IMR-90 (cell line): ENCODE data around the gene ZC3H14. TPM values are rescaled to one million over a fixed set of nuclear protein-coding genes. Genes with fewer than 3 reads are reported as not detected.

Experiments
- ATAC-seq: fragments of 200-7000 bp; cut with Tn5 transposase; 2 replicates; pipeline ENCODE4 v1.9.1; 2020; ENCODE audit warnings: low read depth, mild to moderate bottlenecking, moderate library complexity
- BruUV-seq: library from RNA; stranded (reverse); fragments of 400-500 nt; replicated peaks from 2 replicates; lab custom pipeline; 2021; lab: Mats Ljungman, UMichigan
- CTCF ChIA-PET: fragments of 300-600 bp; formaldehyde crosslinking; extraction: SDS; loops from one replicate; lab custom pipeline; 2021; ENCODE audit warnings: antibody characterized with exemption; lab: Yijun Ruan, JAX
- POLR2A ChIA-PET: fragments of 300-600 bp; sonication (Branson Sonifier 250); formaldehyde crosslinking; loops from one replicate; lab custom pipeline; 2022; ENCODE audit warnings: antibody characterized with exemption; ENCODE audit not compliant: unreplicated experiment; lab: Charles Lee
- DNase-seq: peaks from one replicate; pipeline ENCODE4 v3.0.0; 2013
- H2AFZ ChIP-seq: replicated peaks from 2 replicates; pipeline ENCODE3; 2013; ENCODE audit warnings: low read length, mild to moderate bottlenecking; ENCODE audit not compliant: poor library complexity
- H2AK5ac ChIP-seq: 2 replicates; pipeline ENCODE4 v1.6.1; 2013; ENCODE audit warnings: low read depth, low read length, inconsistent platforms
- H2AK9ac ChIP-seq: replicated peaks from 2 replicates; pipeline ENCODE3; 2013; ENCODE audit warnings: mild to moderate bottlenecking, low read depth, low read length, moderate library complexity; ENCODE audit not compliant: poor library complexity
- H2BK120ac ChIP-seq: 2 replicates; pipeline ENCODE4 v1.6.1; 2013; ENCODE audit warnings: low read depth, low read length, inconsistent platforms
- H2BK15ac ChIP-seq: 3 replicates; pipeline ENCODE4 v1.6.1; 2013; ENCODE audit warnings: low read depth, low read length, inconsistent platforms
- H2BK20ac ChIP-seq: 2 replicates; pipeline ENCODE4 v1.6.1; 2013; ENCODE audit warnings: low read depth, mild to moderate bottlenecking, inconsistent platforms, low read length, moderate library complexity
- H2BK5ac ChIP-seq: 2 replicates; pipeline ENCODE4 v1.6.1; 2013; ENCODE audit warnings: mild to moderate bottlenecking, low read depth, low read length, inconsistent platforms; ENCODE audit not compliant: poor library complexity, severe bottlenecking
- H3K14ac ChIP-seq: replicated peaks from 2 replicates; pipeline ENCODE4 v1.6.1; 2013; ENCODE audit warnings: low read depth, low read length, inconsistent platforms
- H3K18ac ChIP-seq: 2 replicates; pipeline ENCODE4 v1.6.1; 2013; ENCODE audit warnings: low read depth, low read length, control low read depth
- H3K23ac ChIP-seq: 2 replicates; pipeline ENCODE4 v1.6.1; 2013; ENCODE audit warnings: low read depth, low read length, inconsistent platforms
- H3K27ac ChIP-seq: 2 replicates; pipeline ENCODE4 v1.5.1; 2013; ENCODE audit warnings: mild to moderate bottlenecking, control low read depth, low read length; ENCODE audit not compliant: insufficient read depth
- H3K27me3 ChIP-seq: 2 replicates; pipeline ENCODE4 v1.6.1; 2013; ENCODE audit warnings: low read length; ENCODE audit not compliant: control insufficient read depth, insufficient read depth
- H3K36me3 ChIP-seq: 2 replicates; pipeline ENCODE4 v1.6.1; 2013; ENCODE audit warnings: low read length, mixed read lengths; ENCODE audit not compliant: control insufficient read depth, insufficient read depth
- H3K4ac ChIP-seq: 2 replicates; pipeline ENCODE4 v1.6.1; 2013; ENCODE audit warnings: low read depth, low read length, inconsistent platforms
- H3K4me1 ChIP-seq: 2 replicates; pipeline ENCODE4 v1.6.1; 2013; ENCODE audit warnings: low read length, mixed read lengths; ENCODE audit not compliant: control insufficient read depth, insufficient read depth
- H3K4me2 ChIP-seq: 2 replicates; pipeline ENCODE4 v1.6.1; 2013; ENCODE audit warnings: low read depth, mild to moderate bottlenecking, control low read depth, low read length, moderate library complexity
- H3K4me3 ChIP-seq: 2 replicates; pipeline ENCODE4 v1.5.1; 2013; ENCODE audit warnings: low read depth, mild to moderate bottlenecking, control low read depth, low read length, moderate library complexity; ENCODE audit not compliant: insufficient read depth
- H3K56ac ChIP-seq: 2 replicates; pipeline ENCODE4 v1.6.1; 2013; ENCODE audit warnings: low read length, inconsistent platforms; ENCODE audit not compliant: insufficient read depth; ENCODE audit errors: extremely low read depth
- H3K79me1 ChIP-seq, 2 experiments: 2 replicates each; pipeline ENCODE4 v1.6.1; 2013; ENCODE audit warnings: low read length in 2 of 2, inconsistent platforms in 1 of 2, low read depth in 1 of 2
- H3K9ac ChIP-seq: 2 replicates; pipeline ENCODE4 v1.6.1; 2013; ENCODE audit warnings: low read depth, low read length, control low read depth
- H3K9me1 ChIP-seq: 2 replicates; pipeline ENCODE4 v1.6.1; 2013; ENCODE audit warnings: low read length, inconsistent platforms; ENCODE audit not compliant: insufficient read depth
- H3K9me3 ChIP-seq: 2 replicates; pipeline ENCODE4 v1.6.1; 2013; ENCODE audit warnings: low read length; ENCODE audit not compliant: control insufficient read depth, insufficient read depth
- H4K20me1 ChIP-seq: 2 replicates; pipeline ENCODE4 v1.6.1; 2013; ENCODE audit warnings: low read length, inconsistent platforms; ENCODE audit not compliant: insufficient read depth
- H4K5ac ChIP-seq: 2 replicates; pipeline ENCODE4 v1.6.1; 2013; ENCODE audit warnings: mild to moderate bottlenecking, low read depth, low read length, control low read depth
- H4K8ac ChIP-seq, 2 experiments: 2 replicates each; pipeline ENCODE4 v1.6.1; 2013; ENCODE audit warnings: low read depth in 2 of 2, low read length in 2 of 2, control low read depth in 1 of 2, inconsistent platforms in 1 of 2
- H4K91ac ChIP-seq: 2 replicates; pipeline ENCODE4 v1.6.1; 2013; ENCODE audit warnings: low read depth, low read length, inconsistent platforms; ENCODE audit not compliant: insufficient read depth
- CEBPB ChIP-seq: IDR thresholded peaks from 2 replicates; pipeline ENCODE4 v1.6.1; 2012; ENCODE audit warnings: low read depth, low read length, improper control_type of control experiment
- CHD1 ChIP-seq: IDR thresholded peaks from 2 replicates; pipeline ENCODE4 v1.6.1; 2012; ENCODE audit warnings: low read depth, low read length, improper control_type of control experiment
- ELK1 ChIP-seq: fragments of 150-350 bp; IDR thresholded peaks from 2 replicates; pipeline ENCODE4 v1.6.1; 2016; ENCODE audit warnings: low read depth, mild to moderate bottlenecking, low read length, moderate library complexity, borderline replicate concordance
- MAFK ChIP-seq: IDR thresholded peaks from 2 replicates; pipeline ENCODE4 v1.6.1; 2012; ENCODE audit warnings: low read depth, low read length, improper control_type of control experiment
- MXI1 ChIP-seq: IDR thresholded peaks from 2 replicates; pipeline ENCODE4 v1.6.1; 2012; ENCODE audit warnings: low read depth, mild to moderate bottlenecking, low read length, moderate library complexity, borderline replicate concordance
- NFE2L2 ChIP-seq: fragments of 150-350 bp; IDR thresholded peaks from 2 replicates; pipeline ENCODE4 v1.6.1; 2016; ENCODE audit warnings: low read depth, mild to moderate bottlenecking, low read length
- POLR2A ChIP-seq: IDR thresholded peaks from 2 replicates; pipeline ENCODE4 v1.6.1; 2012; ENCODE audit warnings: mild to moderate bottlenecking, low read depth, low read length
- RAD21 ChIP-seq: IDR thresholded peaks from 2 replicates; pipeline ENCODE4 v1.6.1; 2012; ENCODE audit warnings: low read length, improper control_type of control experiment
- RFX5 ChIP-seq: IDR thresholded peaks from 2 replicates; pipeline ENCODE4 v1.8.0; 2012; ENCODE audit warnings: low read depth, mild to moderate bottlenecking, low read length, moderate library complexity
- WGBS, 2 experiments: methylation state at CpG; one replicate each; pipeline versions ENCODE4 v1.1.5 to v1.1.7; 2013; ENCODE audit warnings: missing lambda C conversion rate in 2 of 2; ENCODE audit not compliant: insufficient read length in 1 of 2; ENCODE audit errors: extremely low coverage in 2 of 2; 5-methylcytosine and 5-hydroxymethylcytosine counted together
- dilution Hi-C: fragments of 300-500 bp; cut with HindIII; formaldehyde crosslinking; loops from one replicate; pipeline ENCODE4 v1.14.3; 2018; ENCODE audit warnings: low sequenced_read_pairs; ENCODE audit not compliant: unreplicated experiment
- in situ Hi-C: fragments of 300-500 bp; cut with MboI; formaldehyde crosslinking; loops from 3 replicates; pipeline ENCODE4 v1.14.3; 2019; ENCODE audit warnings: low sequenced_read_pairs, inconsistent platforms, mixed read lengths
- intact Hi-C: fragments of 100-400 bp; cut with micrococcal nuclease; formaldehyde crosslinking; loops from 2 replicates; pipeline ENCODE4 v1.10.0; 2022
- polyA plus RNA-seq, 3 experiments: library from polyadenylated mRNA; depleted of rRNA; stranded (reverse); fragments of >200 nt; gene quantifications; 2 replicates each; pipeline ENCODE4 v1.2.3, GENCODE V29; 2012; ENCODE audit warnings: low replicate concordance in 1 of 3
- total RNA-seq: library from RNA; depleted of rRNA; stranded (reverse); fragments of >200 nt; gene quantifications from 2 replicates; pipeline ENCODE4 v1.2.3, GENCODE V29; 2012

ZC3H14 gene
- total and polyA plus RNA-seq, 2 of the 4 experiments (the other 2 are of a cell fraction): 72.5 to 111 TPM

DNA sequence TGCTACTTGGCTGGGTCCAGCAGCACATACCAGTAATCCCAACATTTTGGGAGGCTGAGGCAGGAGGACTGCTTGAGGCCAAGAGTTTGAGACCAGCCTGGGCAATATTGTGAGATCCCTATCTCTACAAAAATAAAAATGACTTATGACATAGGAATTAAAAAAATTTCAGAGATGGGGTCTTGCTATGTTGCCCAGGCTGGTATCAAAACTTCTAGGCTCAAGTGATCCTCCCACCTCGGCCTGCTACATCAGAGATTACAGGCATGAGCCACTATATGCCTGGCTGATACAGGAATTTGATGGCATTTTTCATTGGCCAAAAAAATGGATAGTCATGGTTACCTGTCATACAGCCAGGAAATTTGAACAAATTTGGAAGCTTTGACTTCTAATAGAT is 54.6 kb downstream of the ZC3H14 start:
- dilution Hi-C loops: no loop called here
- no peaks in the 10 kb centered on the region for H3K9me3 ChIP-seq
- no peak overlapping the region for H3K56ac ChIP-seq

More for the DNA sequence above, 54.6 kb downstream of the ZC3H14 start:
- WGBS, 2 experiments: no CpG with 5 or more reads among the region's 1 CpG
- Histone ChIP-seq H2AK9ac (no peak overlapping the region), H3K23ac (no peak overlapping the region), H3K4me2 (no peak overlapping the region), H2BK15ac (no peak overlapping the region), H3K18ac (no peak overlapping the region), H3K14ac (no peak overlapping the region), H3K4me3 (no peak overlapping the region), H4K20me1 (peaks cover 10% of the 10 kb centered on the region; the same call in 1 of the 2 replicates), H2BK120ac (no peak overlapping the region), H3K27me3 (no peaks in the 10 kb centered on the region), H2AK5ac (no peak overlapping the region), H2BK20ac (no peak overlapping the region), H3K4me1 (peaks cover 8% of the 10 kb centered on the region), H3K27ac (no peak overlapping the region), H2BK5ac (no peak overlapping the region), H4K8ac (no peak overlapping the region), H4K5ac (no peak overlapping the region), H3K79me1 (peaks cover 3 to 17% of the 10 kb centered on the region in 2 experiments; a peak in 2 of 4 replicates), H2AFZ (no peak overlapping the region), H3K4ac (no peak overlapping the region), H3K9me1 (no peaks in the 10 kb centered on the region), H4K91ac (no peak overlapping the region), H3K9ac (no peak overlapping the region), H3K36me3 (peaks cover 6% of the 10 kb centered on the region)
- ATAC-seq: no peak
- DNase-seq: no peak
- intact Hi-C loops: no loop called here
- no peak for TF ChIP-seq NFE2L2
- TF ChIP-seq MAFK: no peak
- TF ChIP-seq CHD1: no peak
- no peak for TF ChIP-seq MXI1
- no peak for TF ChIP-seq CEBPB
- TF ChIP-seq POLR2A: no peak
- no peak for TF ChIP-seq ELK1
- TF ChIP-seq RAD21: no peak
- TF ChIP-seq RFX5: no peak
- ChIA-PET CTCF (no interaction called here), POLR2A (no interaction called here)
- in situ Hi-C loops: no loop called here
- no TSS peak for BruUV-seq
